ENCODE results near the gene DNAI4. TPM values are rescaled to one million over a fixed set of nuclear protein-coding genes. Genes with fewer than 3 reads are reported as not detected.

The DNAI4 gene
- total and polyA plus RNA-seq, 2 of the 8 experiments (the other 6 are each of a cell fraction or from before 2014, with no cell fraction given) = 0.32 to 2.1 TPM

DNA sequence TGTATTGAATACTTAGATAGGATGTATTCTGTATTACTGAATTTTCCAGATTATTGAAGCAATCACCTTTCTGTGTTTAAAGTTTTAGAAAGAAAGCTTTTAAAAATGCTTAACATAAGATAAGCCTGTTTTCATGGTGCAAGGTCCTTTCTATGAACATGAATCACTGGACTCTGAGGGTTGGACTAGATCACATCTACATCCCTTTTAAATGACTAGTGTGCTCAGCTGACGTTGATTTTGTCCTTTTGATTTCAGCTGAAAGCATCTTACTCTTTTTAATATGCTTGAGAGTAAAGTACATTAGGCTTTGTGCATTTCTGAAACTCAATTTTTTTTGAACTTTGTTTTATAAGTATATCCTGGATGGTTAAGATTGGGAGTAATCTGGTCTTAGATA lies 16.3 kb upstream of the DNAI4 start (continued):
- TF ChIP-seq, protein P1, sequence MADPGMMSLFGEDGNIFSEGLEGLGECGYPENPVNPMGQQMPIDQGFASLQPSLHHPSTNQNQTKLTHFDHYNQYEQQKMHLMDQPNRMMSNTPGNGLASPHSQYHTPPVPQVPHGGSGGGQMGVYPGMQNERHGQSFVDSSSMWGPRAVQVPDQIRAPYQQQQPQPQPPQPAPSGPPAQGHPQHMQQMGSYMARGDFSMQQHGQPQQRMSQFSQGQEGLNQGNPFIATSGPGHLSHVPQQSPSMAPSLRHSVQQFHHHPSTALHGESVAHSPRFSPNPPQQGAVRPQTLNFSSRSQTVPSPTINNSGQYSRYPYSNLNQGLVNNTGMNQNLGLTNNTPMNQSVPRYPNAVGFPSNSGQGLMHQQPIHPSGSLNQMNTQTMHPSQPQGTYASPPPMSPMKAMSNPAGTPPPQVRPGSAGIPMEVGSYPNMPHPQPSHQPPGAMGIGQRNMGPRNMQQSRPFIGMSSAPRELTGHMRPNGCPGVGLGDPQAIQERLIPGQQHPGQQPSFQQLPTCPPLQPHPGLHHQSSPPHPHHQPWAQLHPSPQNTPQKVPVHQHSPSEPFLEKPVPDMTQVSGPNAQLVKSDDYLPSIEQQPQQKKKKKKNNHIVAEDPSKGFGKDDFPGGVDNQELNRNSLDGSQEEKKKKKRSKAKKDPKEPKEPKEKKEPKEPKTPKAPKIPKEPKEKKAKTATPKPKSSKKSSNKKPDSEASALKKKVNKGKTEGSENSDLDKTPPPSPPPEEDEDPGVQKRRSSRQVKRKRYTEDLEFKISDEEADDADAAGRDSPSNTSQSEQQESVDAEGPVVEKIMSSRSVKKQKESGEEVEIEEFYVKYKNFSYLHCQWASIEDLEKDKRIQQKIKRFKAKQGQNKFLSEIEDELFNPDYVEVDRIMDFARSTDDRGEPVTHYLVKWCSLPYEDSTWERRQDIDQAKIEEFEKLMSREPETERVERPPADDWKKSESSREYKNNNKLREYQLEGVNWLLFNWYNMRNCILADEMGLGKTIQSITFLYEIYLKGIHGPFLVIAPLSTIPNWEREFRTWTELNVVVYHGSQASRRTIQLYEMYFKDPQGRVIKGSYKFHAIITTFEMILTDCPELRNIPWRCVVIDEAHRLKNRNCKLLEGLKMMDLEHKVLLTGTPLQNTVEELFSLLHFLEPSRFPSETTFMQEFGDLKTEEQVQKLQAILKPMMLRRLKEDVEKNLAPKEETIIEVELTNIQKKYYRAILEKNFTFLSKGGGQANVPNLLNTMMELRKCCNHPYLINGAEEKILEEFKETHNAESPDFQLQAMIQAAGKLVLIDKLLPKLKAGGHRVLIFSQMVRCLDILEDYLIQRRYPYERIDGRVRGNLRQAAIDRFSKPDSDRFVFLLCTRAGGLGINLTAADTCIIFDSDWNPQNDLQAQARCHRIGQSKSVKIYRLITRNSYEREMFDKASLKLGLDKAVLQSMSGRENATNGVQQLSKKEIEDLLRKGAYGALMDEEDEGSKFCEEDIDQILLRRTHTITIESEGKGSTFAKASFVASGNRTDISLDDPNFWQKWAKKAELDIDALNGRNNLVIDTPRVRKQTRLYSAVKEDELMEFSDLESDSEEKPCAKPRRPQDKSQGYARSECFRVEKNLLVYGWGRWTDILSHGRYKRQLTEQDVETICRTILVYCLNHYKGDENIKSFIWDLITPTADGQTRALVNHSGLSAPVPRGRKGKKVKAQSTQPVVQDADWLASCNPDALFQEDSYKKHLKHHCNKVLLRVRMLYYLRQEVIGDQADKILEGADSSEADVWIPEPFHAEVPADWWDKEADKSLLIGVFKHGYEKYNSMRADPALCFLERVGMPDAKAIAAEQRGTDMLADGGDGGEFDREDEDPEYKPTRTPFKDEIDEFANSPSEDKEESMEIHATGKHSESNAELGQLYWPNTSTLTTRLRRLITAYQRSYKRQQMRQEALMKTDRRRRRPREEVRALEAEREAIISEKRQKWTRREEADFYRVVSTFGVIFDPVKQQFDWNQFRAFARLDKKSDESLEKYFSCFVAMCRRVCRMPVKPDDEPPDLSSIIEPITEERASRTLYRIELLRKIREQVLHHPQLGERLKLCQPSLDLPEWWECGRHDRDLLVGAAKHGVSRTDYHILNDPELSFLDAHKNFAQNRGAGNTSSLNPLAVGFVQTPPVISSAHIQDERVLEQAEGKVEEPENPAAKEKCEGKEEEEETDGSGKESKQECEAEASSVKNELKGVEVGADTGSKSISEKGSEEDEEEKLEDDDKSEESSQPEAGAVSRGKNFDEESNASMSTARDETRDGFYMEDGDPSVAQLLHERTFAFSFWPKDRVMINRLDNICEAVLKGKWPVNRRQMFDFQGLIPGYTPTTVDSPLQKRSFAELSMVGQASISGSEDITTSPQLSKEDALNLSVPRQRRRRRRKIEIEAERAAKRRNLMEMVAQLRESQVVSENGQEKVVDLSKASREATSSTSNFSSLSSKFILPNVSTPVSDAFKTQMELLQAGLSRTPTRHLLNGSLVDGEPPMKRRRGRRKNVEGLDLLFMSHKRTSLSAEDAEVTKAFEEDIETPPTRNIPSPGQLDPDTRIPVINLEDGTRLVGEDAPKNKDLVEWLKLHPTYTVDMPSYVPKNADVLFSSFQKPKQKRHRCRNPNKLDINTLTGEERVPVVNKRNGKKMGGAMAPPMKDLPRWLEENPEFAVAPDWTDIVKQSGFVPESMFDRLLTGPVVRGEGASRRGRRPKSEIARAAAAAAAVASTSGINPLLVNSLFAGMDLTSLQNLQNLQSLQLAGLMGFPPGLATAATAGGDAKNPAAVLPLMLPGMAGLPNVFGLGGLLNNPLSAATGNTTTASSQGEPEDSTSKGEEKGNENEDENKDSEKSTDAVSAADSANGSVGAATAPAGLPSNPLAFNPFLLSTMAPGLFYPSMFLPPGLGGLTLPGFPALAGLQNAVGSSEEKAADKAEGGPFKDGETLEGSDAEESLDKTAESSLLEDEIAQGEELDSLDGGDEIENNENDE (IDR thresholded peaks at IDR 0.05; ENCODE audit: insufficient replicate concordance, low read length) = no peak
- no peak for TF ChIP-seq FOSL1 (IDR thresholded peaks at IDR 0.05; ENCODE audit: insufficient read depth, low read depth, low read length)
- no peak for TF ChIP-seq SIN3A (conservative IDR thresholded peaks at IDR 0.05 in 1 of 2, IDR thresholded peaks at IDR 0.05 in 1 of 2; ENCODE audit: low read depth in 1 of 2, low read length in 2 of 2)
- no peak for TF ChIP-seq SIRT6 (IDR thresholded peaks at IDR 0.05; ENCODE audit: low read length)
- TF ChIP-seq RAD21 (IDR thresholded peaks at IDR 0.05 in 1 of 2, conservative IDR thresholded peaks at IDR 0.05 in 1 of 2; ENCODE audit: low read depth in 2 of 2, low read length in 2 of 2) = no peak
- TF ChIP-seq BACH1 (IDR thresholded peaks at IDR 0.05; ENCODE audit: low read length) = no peak
- no peak for TF ChIP-seq PHF8 (conservative IDR thresholded peaks at IDR 0.05; ENCODE audit: low read depth, low read length)
- no peak for TF ChIP-seq KDM5A (IDR thresholded peaks at IDR 0.05; ENCODE audit: low read length)
- TF ChIP-seq CBX5 (IDR thresholded peaks at IDR 0.05; ENCODE audit: low read depth, low read length) = no peak
- TF ChIP-seq TEAD4 (IDR thresholded peaks at IDR 0.05; ENCODE audit: low read depth, low read length) = no peak
- TF ChIP-seq, protein P2, sequence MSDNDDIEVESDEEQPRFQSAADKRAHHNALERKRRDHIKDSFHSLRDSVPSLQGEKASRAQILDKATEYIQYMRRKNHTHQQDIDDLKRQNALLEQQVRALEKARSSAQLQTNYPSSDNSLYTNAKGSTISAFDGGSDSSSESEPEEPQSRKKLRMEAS (IDR thresholded peaks at IDR 0.05) = no peak

All from H1 (cell line).